DOHH2 (cell line): ENCODE results near the gene P3H4.

Experiments
- H3F3A ChIP-seq: fragments of 200-600 bp; sonication (generic), shearing (Covaris generic); 2 replicates; pipeline ENCODE4 v1.6.0; 2016; ENCODE audit warnings: antibody characterized with exemption, mild to moderate bottlenecking; ENCODE audit not compliant: control insufficient read depth, insufficient read depth
- H3K27ac ChIP-seq: fragments of 200-600 bp; sonication (generic); 2 replicates; pipeline ENCODE4 v1.5.1; 2014; ENCODE audit warnings: low read depth, mild to moderate bottlenecking, low read length, moderate library complexity
- H3K27me3 ChIP-seq: fragments of 200-600 bp; sonication (generic); 2 replicates; pipeline ENCODE4 v1.6.1; 2014; ENCODE audit warnings: mild to moderate bottlenecking, low read length, mixed read lengths; ENCODE audit not compliant: control insufficient read depth
- H3K36me3 ChIP-seq: fragments of 200-600 bp; sonication (generic); 2 replicates; pipeline ENCODE4 v1.6.1; 2014; ENCODE audit warnings: mild to moderate bottlenecking, low read length, moderate library complexity, mixed read lengths; ENCODE audit not compliant: control insufficient read depth
- H3K4me1 ChIP-seq: fragments of 200-600 bp; sonication (generic); 2 replicates; pipeline ENCODE4 v1.6.1; 2014; ENCODE audit warnings: mild to moderate bottlenecking, low read length, mixed read lengths; ENCODE audit not compliant: control insufficient read depth
- H3K4me2 ChIP-seq: fragments of 200-600 bp; sonication (generic); 2 replicates; pipeline ENCODE4 v1.6.0; 2014; ENCODE audit warnings: mild to moderate bottlenecking, low read length, moderate library complexity
- H3K4me3 ChIP-seq: fragments of 200-600 bp; sonication (generic); 2 replicates; pipeline ENCODE4 v1.5.1; 2014; ENCODE audit warnings: mild to moderate bottlenecking, low read length, mixed read lengths
- H3K79me2 ChIP-seq: fragments of 200-600 bp; sonication (generic); 2 replicates; pipeline ENCODE4 v1.6.1; 2014; ENCODE audit warnings: mild to moderate bottlenecking, low read length, mixed read lengths; ENCODE audit not compliant: control insufficient read depth
- H3K9me2 ChIP-seq: fragments of 200-600 bp; sonication (generic); replicated peaks from 2 replicates; pipeline ENCODE4 v1.6.1; 2014; ENCODE audit warnings: mild to moderate bottlenecking, low read length, mixed read lengths; ENCODE audit not compliant: control insufficient read depth
- H3K9me3 ChIP-seq: fragments of 200-600 bp; sonication (generic); 2 replicates; pipeline ENCODE4 v1.6.1; 2014; ENCODE audit warnings: antibody characterized with exemption, low read length, mixed read lengths; ENCODE audit not compliant: control insufficient read depth, insufficient read depth
- H4K20me1 ChIP-seq: fragments of 200-600 bp; sonication (generic); 2 replicates; pipeline ENCODE4 v1.6.0; 2014; ENCODE audit warnings: low read depth, mild to moderate bottlenecking, antibody characterized with exemption, low read length, moderate library complexity; ENCODE audit not compliant: control insufficient read depth, insufficient read depth
- EZH2phosphoT487 ChIP-seq: fragments of 200-600 bp; sonication (generic); IDR thresholded peaks from 2 replicates; pipeline ENCODE4 v1.6.1; 2017; ENCODE audit warnings: borderline replicate concordance, mild to moderate bottlenecking, antibody characterized with exemption, low read length, moderate library complexity, mixed read lengths
- TF ChIP-seq, protein P1 (sequence below): fragments of 200-600 bp; sonication (generic); IDR thresholded peaks from one replicate; pipeline ENCODE4 v1.5.1; 2014; ENCODE audit warnings: antibody characterized with exemption, mild to moderate bottlenecking, low read depth, low read length; ENCODE audit not compliant: poor library complexity, severe bottlenecking

The P3H4 gene

GRCh38 chr17:41760878-41761277, 50.9 kb downstream of the P3H4 start:
- Histone ChIP-seq H3K27me3 (no peaks in the 10 kb centered on the region), H3K4me3 (no peak overlapping the region), H3K9me3 (no peaks in the 10 kb centered on the region), H3K27ac (no peak overlapping the region), H3K4me2 (no peak overlapping the region), H3K36me3 (no peaks in the 10 kb centered on the region), H3K9me2 (no peaks in the 10 kb centered on the region), H3K79me2 (no peaks in the 10 kb centered on the region), H3F3A (no peaks in the 10 kb centered on the region), H3K4me1 (no peaks in the 10 kb centered on the region), H4K20me1 (no peaks in the 10 kb centered on the region)
- no peak for TF ChIP-seq EZH2phosphoT487
- TF ChIP-seq, protein P1, sequence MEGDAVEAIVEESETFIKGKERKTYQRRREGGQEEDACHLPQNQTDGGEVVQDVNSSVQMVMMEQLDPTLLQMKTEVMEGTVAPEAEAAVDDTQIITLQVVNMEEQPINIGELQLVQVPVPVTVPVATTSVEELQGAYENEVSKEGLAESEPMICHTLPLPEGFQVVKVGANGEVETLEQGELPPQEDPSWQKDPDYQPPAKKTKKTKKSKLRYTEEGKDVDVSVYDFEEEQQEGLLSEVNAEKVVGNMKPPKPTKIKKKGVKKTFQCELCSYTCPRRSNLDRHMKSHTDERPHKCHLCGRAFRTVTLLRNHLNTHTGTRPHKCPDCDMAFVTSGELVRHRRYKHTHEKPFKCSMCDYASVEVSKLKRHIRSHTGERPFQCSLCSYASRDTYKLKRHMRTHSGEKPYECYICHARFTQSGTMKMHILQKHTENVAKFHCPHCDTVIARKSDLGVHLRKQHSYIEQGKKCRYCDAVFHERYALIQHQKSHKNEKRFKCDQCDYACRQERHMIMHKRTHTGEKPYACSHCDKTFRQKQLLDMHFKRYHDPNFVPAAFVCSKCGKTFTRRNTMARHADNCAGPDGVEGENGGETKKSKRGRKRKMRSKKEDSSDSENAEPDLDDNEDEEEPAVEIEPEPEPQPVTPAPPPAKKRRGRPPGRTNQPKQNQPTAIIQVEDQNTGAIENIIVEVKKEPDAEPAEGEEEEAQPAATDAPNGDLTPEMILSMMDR, result no peak

DNA sequence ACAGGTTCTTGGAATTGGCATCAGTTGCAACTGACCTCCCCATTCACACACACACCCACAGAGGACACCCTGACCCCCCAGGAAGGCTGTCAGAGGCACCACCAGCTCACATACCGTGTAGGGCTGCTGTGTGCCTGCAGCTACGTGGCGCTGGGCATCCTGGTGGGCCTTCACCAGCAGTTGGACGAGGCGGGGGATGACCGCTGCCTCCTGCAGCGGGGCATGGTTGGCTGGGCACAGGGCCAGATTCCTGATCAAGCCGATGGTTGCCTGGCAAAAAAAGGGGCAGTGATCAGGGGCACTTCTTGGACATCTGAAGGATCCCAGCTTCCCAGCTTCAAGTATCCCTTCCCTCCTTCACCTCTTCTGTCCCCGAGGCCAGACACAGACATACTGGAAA, 53.1 kb downstream of the P3H4 start:
- H3K9me3 ChIP-seq, result no peaks in the 10 kb centered on the region
- H4K20me1 ChIP-seq, result no peaks in the 10 kb centered on the region
- no peak for TF ChIP-seq EZH2phosphoT487
- TF ChIP-seq, protein P1, result no peak
- H3K27ac ChIP-seq, result no peak overlapping the region
- H3K4me3 ChIP-seq, result no peak overlapping the region
- H3F3A ChIP-seq, result no peaks in the 10 kb centered on the region
- no peak overlapping the region for H3K4me2 ChIP-seq
- no peaks in the 10 kb centered on the region for H3K79me2 ChIP-seq
- H3K27me3 ChIP-seq, result no peaks in the 10 kb centered on the region
- H3K9me2 ChIP-seq, result no peaks in the 10 kb centered on the region
- H3K4me1 ChIP-seq, result no peaks in the 10 kb centered on the region
- H3K36me3 ChIP-seq, result no peaks in the 10 kb centered on the region

DNA sequence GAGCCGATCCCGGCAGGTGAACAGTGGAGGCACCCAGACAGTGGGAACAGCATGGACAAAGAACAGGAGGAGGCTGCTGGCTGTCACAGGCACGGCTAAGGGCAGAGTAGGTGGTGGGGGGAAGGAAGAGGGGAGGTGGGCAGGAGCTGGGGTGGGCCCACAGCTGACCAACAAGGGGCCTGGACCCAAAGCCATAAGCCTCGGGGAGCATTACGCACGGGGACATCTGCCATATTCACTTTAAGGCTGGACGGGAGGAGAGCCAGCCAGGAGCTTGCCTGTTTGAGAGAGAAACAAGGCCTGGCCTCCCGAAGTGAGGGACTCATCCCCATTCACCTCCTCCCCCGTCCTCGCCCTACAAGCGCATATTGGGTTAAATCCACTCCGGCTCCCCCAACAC, 57.7 kb downstream of the P3H4 start:
- no peaks in the 10 kb centered on the region for H4K20me1 ChIP-seq
- H3K36me3 ChIP-seq, result no peaks in the 10 kb centered on the region

More for the DNA sequence above, 57.7 kb downstream of the P3H4 start:
- H3K4me3 ChIP-seq, result no peak overlapping the region
- no peaks in the 10 kb centered on the region for H3K4me1 ChIP-seq
- no peaks in the 10 kb centered on the region for H3K9me2 ChIP-seq
- H3K9me3 ChIP-seq, result no peaks in the 10 kb centered on the region
- no peaks in the 10 kb centered on the region for H3F3A ChIP-seq
- TF ChIP-seq EZH2phosphoT487, result no peak
- TF ChIP-seq, protein P1, result no peak
- H3K4me2 ChIP-seq, result no peak overlapping the region
- H3K79me2 ChIP-seq, result no peaks in the 10 kb centered on the region
- peaks cover 3% of the 10 kb centered on the region; the same call in 1 of the 2 replicates for H3K27me3 ChIP-seq
- H3K27ac ChIP-seq, result no peak overlapping the region
